T-helper 2 cell (primary cell): ENCODE results near the gene PTPRM.

Source experiments
- DNase-seq, 5 experiments: peaks; one replicate each; pipeline versions ENCODE4 v3.0.0 to v3.0.0-alpha.2; 2012 to 2022

The PTPRM gene

DNA sequence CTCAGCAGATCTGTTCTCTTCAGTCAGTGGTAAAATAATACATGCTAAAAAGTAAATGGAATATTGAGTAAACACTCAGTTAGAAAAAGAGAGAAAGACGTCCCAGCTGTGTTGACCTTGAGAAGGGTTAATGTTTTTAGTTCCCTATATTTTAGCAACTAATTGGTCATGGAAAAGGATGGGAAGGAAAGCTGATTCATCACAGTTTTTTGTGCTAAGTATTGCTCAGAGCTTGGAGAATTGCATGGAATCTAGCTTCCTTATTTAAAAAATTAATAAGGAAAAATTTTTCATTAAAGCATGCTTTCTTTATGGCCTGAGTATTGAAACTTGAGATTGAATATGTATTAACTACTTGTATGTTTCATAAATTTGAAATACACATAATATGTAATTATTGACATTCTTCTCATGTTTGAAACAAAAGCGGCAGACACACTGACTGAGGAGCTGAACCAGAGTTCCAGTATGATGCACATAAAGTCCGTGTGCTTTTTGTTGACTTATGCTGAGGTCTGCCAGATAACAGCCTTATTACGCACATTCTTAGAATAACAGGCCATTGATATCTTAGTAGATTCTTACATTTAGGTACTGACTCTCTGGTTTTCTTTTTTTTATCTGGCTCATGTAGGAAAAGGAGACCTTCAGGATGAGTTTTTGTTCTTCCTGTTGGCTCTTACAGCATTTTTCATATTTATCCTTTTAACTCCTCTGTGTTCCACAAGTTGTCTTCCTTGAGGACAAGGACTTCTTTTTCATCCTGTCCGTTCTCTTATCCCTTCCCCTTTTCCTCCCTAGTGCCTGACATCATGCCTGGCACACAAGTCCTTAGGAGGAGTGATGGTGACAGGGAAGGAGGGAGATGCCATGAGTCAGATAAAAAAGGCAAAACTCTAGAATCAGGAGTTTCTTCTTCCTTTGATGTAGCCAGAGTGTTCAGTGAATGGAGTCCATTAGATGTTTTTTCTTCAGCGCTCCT lies 194.1 kb downstream of the PTPRM start:
- DNase-seq: no peak

DNA sequence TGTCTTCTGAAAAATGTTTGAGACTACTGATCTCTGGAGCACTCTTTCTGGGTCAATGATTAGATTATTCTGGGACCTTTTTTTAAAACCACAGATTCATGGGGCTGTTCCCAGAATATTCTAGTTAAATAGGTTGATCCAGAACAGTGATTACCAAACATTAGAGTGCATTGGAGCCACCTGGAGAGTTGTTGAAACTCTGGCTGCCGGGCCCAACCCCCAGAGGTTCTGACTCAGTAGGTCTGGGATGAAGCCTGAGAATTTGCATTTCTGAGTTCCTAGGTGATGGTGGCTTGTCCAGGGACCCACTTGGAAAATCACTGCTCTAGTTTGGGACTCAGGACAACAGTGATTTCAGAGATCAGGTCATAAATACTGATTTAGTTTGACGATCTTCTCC lies 197.3 kb downstream of the PTPRM start:
- DNase-seq: no peak

DNA sequence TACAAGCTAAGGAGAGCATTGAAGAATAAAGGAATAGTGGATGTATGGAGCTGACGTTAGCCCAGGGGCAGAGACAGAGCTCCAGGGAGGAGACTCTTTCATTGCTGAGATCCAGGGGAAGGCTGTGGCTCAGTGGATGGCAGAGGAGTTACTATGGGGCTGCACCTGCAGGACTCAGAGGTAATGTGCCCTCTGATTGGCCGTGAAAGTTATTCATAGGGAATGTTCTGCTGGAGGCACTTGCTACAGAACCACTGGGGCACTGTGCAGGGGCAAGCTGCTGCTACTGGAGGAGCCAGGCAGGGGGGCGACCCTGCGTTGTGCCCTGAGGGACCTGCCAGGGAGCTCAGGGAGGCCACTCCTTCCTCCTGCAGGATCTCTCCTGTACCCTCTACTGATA lies 199.2 kb downstream of the PTPRM start:
- no peak for DNase-seq

DNA sequence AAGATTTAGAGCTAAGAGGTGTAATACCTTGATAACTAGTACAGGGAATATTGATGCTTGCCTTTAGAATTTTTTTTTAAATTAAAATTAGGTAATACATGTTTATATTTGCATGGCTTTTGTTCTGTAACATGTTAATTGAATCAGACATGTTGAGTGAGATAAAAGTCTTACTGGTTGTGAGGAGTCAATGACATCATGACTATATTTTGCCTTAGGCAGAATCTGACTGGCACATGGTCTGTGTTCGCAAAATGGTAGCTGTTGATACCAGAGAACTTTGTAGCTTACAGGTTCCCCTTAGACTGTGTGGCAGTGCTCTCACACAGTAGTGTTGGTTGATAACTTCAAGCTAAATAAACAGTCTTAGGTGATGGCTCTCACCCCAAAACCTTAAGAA lies 199.7 kb downstream of the PTPRM start:
- DNase-seq: no peak

DNA sequence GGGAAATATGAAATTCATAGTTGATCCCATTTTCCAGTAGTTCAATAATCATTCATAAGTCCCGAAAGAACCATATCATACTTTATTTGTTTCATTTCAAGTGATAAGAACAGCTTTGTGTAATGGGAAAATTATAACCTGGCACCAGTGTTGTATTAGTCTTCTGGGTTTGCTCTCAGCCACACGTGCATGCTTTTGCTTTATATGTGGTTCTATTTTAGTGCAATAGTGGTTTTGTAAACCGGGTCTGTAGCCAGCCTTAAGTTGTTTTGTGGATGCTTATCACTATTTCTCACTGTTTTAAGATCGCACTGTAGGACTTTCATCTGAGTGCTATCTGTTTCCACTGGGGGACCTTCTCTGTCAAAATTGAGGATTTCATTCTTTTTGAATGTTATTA lies 203.8 kb downstream of the PTPRM start:
- peak in 1 of 5 experiments; percentile 22 for DNase-seq

DNA sequence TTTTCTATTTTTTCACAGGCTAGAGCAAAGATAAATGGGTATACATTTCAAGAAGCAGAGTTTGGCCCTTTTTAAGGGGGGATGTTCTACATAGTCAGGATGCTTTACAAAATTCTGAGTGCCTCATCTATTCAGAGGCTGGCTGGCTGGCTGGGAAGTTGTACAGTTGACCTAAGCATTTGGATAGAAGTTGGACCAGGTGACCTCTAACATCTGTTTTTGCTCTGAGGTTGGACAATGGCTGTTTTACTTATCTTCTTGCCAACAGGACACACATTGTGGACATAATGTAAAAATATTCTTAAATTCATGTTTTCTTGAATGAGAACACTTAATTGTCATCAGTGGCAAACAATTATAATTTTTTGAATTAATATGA lies 205.4 kb downstream of the PTPRM start:
- no peak for DNase-seq

DNA sequence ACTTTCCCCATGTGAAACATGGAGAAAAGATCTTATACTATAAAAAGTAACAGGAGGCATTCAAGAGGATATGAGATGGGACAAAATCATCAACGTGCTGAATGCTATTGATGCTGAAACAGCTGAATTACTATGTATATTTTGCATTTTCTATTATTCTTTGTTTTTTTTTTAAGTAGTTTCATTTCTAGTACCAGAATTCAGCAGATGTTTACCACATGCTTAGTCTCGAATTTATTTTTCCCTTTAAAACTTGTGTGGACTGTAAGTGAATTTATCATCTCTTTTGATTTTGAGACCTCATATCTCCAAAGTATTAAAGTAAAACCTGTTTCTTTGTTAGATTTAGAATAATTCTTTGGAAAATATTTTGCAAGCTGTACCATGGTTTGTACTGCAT lies 205.8 kb downstream of the PTPRM start:
- DNase-seq: no peak

DNA sequence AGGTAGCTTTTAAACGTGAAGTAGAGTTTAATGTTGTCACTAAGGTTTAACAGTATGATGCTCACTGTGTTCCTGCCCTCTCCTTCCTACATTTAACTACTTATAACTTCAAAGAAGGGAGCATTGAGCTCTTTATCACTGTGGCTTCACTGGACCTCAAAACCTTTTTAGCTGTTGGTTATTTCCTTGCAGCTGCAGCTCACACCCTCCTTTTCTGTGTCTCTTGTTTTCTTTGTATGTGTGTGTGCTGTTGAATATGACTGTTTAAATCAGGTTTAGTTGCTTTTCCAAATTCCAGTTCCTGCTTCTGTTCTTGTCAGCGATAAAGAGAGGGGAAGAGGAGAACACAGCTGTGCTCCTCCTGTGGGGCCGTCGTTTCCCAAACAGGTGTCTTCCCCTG lies 208.0 kb downstream of the PTPRM start:
- DNase-seq: peak in 1 of 5 experiments; percentile 19

DNA sequence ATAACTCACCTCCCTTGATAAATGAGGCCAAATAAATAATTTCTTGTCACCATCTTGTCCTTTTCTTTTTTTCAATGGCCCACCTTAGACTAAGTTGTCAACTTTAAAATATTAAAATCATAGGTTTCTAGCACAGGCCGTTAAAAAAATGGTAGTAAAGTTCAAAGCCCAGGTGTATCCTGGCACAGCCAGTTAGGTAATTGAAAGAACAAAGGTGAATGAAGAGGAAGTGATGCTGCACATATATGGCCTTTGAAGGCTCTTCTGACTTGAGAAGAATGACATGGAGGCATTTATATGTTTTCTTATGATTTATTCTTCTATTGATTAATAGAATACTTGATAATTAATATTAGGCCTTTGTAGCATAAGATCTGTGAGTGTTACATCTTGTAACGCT lies 208.7 kb downstream of the PTPRM start:
- no peak for DNase-seq

DNA sequence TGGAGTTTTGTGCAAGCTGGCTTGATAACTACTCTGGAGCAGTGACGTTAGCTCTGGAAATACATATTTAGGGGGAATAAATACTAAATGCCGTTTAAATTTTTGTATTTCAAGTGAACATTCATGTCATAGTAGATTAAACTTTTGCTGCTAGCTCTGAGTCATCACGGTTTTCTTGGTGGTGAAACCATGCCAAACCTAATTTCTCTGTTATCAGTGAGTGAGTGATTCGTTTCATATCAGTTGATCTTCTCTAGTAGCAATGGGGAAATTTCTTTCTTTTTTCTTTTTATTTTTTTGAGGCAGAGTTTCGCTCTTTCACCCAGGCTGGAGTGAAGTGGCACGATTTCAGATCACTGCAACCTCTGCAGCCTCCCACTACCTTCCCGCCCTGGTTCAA lies 211.1 kb downstream of the PTPRM start:
- peak in 1 of 5 experiments; percentile 64 for DNase-seq

DNA sequence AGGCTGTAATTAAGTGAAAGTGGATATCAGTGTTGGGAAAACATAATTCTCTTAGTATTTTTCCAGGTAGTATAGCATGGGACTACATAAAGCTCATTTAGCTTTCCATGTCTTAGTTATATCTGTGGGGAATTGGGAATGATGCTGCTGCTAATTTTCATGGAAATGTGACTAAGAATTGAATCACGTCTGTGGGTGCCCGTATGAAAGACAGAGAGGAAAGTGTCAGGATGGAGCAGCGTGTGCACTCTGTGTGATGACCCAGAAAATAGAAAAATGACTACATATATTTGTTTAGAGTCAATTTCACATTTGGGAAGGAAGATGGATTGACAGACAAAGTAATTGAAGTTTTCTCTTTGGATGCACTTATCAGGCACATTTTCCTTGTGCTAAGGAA lies 212.1 kb downstream of the PTPRM start:
- DNase-seq: no peak

DNA sequence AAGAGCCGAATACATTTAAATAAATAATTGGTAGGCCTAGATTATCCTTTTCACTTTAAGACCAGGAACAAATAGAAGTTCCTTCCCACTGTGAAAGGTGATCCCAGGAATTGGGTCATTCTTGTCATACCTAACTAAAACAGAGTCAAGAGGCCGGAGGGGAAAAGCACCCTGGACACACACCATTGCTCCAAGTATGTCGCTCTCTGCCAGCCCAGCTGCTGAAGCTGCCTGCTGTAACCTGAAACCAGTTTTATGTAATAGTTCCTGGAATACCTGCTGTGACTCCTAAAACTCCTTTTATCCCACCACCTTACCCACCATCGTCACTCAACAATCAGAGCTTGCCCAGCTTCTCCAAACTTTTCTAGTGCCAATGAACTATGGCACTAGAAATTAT lies 217.1 kb downstream of the PTPRM start:
- no peak for DNase-seq

DNA sequence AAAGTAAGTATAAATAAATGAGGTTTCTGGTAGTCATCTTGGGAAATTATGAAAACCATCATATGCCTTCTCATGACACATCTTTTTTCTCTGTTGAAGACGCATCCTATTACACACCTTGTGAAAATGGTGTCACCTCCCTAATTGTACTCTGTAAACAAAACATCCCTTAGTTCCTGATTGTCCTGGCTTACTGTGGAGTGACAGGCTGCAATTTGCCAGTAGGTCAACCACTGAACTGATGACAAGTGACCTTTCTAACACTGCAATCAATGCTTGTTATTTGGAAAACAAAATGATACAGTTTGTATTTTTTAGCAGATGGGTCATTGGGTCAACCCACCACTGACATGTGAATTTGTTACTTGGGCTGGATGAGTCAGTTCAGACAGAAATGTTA lies 219.5 kb downstream of the PTPRM start:
- no peak for DNase-seq

DNA sequence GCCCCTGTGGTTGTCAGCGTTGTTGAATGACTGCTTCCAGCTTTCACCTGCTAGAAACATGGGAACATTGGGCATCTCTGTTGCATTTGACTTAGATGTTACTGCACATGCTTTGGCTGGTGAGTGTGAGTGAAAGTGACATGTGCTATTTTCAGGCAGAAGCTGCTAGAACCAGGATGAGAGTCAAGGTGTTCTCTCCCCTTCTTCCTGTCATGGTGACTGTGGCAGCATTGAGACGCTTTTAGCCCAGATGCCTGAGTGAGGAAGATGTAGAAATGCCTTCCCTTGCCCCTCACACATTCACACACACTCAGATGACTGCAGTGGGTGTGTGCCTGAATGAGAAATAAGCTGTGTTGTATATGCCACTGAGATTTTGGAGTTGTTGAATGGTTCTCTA lies 220.2 kb downstream of the PTPRM start:
- no peak for DNase-seq

DNA sequence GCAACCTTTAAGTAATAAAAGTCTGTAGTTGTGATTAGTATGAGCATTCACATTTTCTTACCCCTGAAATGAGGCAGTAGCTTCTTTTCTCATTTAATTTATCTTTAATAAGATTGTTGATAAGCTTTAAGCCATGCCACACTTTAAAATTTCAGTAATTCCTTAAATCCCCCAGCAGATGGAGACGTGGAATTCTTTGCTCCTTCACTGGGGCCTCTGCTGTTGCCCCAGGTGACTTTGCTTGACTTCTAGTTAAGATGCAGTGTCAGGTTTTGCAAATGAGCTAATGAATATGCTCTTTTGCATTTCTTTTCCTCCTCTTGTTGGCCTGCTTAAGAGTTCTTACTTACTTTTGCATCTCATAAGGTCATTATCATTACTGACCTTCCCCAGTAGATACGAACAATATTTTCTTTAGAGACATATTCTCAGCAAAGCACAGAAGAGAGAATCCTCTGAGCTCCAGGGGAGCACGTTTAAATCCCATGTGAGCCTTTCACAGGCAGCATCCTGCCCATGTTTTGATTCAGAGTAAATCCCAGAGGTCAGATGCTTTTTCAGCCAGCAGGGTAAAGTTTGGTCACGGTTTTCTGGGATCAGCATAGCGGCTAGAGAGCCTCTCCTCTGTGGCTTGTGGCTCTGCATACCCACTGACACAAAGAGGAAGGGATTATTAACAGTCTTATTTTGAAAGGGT lies 222.9 kb downstream of the PTPRM start:
- DNase-seq: no peak

DNA sequence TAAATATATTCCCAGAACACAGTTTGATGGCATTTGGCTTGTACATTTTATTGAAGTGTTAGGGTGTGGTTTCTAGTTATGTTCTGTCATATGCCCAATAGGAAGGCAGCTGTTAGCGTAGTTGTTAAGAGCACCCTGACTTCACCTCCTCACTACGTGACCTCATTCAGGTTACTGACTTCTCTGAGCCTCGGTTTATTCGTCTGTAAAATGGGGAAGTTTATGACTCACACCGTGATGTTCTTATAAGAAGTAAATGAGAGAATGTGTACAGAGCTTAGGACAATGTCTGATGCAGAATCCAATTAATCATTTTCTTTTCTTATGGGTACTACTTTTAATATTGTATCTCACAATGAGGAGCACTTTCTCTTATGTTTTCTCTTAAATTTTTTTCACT lies 226.0 kb downstream of the PTPRM start:
- DNase-seq: no peak

DNA sequence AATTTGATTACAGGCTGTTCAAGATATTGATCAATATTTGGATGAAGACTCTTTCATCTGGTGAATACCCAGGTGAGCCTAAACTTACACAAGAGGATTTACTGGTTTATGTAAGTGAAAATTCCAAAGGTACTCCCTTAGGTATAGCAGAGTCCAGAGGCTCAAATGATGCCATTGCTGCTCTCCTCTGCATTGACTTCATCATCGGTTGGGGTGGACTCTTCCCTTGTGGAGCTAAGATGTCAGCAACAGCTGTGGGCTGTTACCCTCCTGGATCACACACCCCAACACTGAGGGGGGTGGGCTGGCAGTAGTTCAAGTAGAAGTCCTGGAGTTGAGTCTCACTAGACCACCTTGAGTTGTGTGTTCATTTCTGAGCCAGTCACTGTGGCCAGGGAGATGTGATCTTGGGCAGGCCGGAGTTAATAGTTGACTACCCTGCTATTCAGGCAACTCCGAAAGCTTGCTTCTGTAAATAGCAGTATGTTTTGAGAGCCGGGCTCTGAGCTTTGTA lies 236.9 kb downstream of the PTPRM start:
- DNase-seq: no peak

DNA sequence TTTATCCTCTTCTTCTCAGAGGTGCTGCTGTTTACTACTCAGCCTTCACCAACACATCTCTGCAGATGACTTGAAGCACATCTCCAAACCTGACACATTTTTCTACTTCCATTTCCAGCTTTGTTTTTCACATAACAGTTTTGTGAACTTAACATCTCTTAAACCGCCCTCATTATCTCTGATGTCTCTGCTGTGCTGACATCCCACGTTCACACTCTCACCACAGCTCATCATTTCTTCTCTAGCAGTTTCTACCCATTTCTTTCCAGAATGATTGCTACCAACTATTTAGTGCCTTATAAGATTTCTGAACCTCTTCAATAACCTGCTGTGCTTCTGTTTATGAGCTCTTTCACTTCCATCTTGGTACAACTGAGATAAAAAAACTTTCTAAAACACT lies 238.0 kb downstream of the PTPRM start:
- DNase-seq: peak in 1 of 5 experiments; percentile 38

DNA sequence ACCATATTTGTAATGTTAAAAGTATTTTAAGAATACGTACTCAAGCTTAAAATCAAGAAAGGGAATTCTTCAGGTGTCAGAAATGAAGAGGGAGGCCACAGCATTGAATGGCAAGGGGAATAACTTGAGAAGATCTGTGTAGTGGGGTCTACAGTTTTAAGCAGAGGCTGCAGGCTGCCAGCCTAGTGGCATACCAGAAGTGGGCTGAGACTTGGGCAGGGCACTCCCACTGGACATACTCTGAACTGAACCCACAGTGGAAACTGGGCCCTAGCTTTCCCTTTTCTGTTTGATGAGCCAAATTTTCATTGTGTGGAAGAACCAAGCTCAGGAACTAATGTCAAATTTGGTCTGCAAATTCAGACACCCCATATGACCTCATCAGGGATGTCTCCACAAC lies 238.8 kb downstream of the PTPRM start:
- no peak for DNase-seq

DNA sequence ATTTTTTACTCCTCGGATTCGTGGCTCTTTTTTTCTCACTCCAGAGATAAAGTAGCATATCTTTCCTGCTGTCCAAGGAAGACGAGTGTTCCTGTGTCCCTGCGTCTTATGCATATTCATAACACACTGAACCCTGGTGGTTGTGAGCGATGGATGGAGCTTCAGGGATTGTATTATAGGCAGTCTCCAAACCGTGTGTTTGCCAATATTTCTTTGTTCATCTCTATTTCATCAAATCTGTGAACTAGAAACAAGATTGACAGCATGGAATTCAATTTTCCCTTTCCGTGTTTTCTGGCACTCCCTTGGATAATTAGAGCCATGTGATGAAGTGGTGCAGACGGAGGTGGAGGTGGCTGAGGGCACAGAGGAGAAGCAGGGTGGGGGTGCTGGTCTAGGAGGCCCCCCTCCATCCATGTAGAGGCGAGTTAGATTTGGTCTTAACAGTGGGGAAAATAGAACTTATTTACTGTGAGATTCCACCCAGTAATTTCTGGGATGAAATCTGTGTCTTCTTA lies 240.9 kb downstream of the PTPRM start:
- no peak for DNase-seq

DNA sequence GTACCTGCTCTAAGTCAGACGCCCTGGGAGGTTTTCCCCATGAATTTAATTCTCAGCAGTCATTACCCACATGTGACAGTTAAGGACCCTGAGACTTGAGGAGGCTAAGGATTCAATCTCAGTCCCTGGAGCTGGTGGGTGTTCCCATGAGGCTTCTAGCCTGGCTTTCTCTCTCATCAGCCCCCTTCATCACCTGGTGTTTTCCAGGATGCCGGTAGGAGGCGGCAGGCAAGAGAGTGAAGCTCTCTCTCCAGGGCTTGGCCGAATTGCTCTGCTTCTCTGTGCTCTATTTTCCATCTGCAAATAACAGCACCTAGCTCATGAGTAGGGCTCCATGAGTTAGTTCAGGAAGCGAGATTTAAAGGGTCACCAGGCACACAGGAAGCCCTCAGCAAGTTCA lies 241.9 kb downstream of the PTPRM start:
- DNase-seq: no peak

DNA sequence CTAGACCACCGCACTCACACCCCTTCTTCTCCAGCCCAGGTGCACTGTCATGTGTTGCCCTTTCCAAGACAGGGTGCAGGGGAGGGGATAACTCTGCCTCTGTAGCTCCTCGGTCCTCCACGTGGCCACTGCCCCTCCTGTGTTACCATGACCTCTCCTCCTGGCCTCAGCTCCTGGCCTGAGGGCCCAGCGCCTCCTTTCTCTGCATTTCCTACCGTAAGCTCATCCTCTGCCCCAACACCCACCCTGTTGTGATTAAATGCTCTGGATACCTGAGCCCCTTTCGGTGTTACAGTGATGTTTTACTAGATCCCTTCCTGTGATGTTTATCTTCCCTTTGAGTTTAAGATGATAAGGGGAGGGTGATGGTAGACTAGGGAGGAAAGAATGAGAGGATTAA lies 242.3 kb downstream of the PTPRM start:
- DNase-seq: no peak

DNA sequence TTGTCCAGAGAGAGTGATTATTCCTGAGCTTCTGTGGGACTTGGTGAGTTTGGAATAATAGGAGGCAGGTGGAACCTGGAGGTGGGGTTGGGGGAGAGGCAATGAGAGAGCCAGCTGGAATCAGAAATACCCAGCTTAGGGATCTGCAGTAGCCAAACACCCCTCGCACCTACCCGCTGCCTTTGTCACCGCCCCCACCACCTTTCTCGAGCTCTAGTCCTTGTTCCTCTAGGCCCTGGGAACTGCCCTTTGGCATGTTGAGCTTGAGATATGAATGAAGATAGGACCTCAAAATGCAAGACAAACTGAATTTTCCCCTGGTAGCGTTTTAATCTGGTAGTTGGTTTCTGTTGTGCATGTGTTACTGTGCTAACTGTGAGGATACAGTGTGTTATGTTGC lies 242.9 kb downstream of the PTPRM start:
- DNase-seq: no peak
